HepG2 (cell line): Measurements from ENCODE around the gene MICB. TPM values are rescaled to one million over a fixed set of nuclear protein-coding genes. Genes with fewer than 3 reads are reported as not detected.

ENCODE experiments used
- ARNT2 ChIP-seq: sonication (generic); formaldehyde crosslinking; IDR thresholded peaks from 2 replicates; pipeline ENCODE4 v1.8.0; 2022; ENCODE audit warnings: mild to moderate bottlenecking, low read depth, missing genetic modification reagents, moderate library complexity
- BHLHE40 ChIP-seq: IDR thresholded peaks from 2 replicates; pipeline ENCODE4 v1.6.1; 2011; ENCODE audit warnings: low read length, improper control_type of control experiment
- EED ChIP-seq: sonication (generic); formaldehyde crosslinking; IDR thresholded peaks from 2 replicates; pipeline ENCODE4 v1.5.0; 2020; ENCODE audit warnings: mild to moderate bottlenecking, missing genetic modification reagents
- GRHL1 ChIP-seq: sonication (generic); formaldehyde crosslinking; conservative IDR thresholded peaks from 2 replicates; pipeline ENCODE4 v1.8.0; 2022; ENCODE audit warnings: missing genetic modification reagents
- GTF3A ChIP-seq: sonication (generic); formaldehyde crosslinking; conservative IDR thresholded peaks from 2 replicates; pipeline ENCODE4 v1.4.0; 2020; ENCODE audit warnings: mild to moderate bottlenecking, missing genetic modification reagents
- GZF1 ChIP-seq: sonication (generic); formaldehyde crosslinking; IDR thresholded peaks from 2 replicates; pipeline ENCODE4 v1.5.1; 2020; ENCODE audit warnings: mild to moderate bottlenecking, missing genetic modification reagents
- MTA3 ChIP-seq: sonication (generic); formaldehyde crosslinking; IDR thresholded peaks from 2 replicates; pipeline ENCODE4 v1.4.0; 2020; ENCODE audit warnings: missing genetic modification reagents
- NFE2L1 ChIP-seq: sonication (generic); formaldehyde crosslinking; IDR thresholded peaks from 2 replicates; pipeline ENCODE4 v1.4.0; 2020; ENCODE audit warnings: missing genetic modification reagents, mild to moderate bottlenecking, borderline replicate concordance
- RFX1 ChIP-seq: fragments of 450-650 bp; IDR thresholded peaks from 2 replicates; pipeline ENCODE4 v1.6.1; 2017
- RNF2 ChIP-seq: fragments of 450-650 bp; conservative IDR thresholded peaks from 2 replicates; pipeline ENCODE4 v1.6.1; 2016; ENCODE audit warnings: low read depth
- RNF219 ChIP-seq: sonication (generic); formaldehyde crosslinking; IDR thresholded peaks from 2 replicates; pipeline ENCODE4 v1.5.0; 2020; ENCODE audit warnings: mild to moderate bottlenecking, missing genetic modification reagents
- RORA ChIP-seq: sonication (generic); formaldehyde crosslinking; IDR thresholded peaks from 2 replicates; pipeline ENCODE4 v1.5.0; 2020; ENCODE audit warnings: mild to moderate bottlenecking, missing genetic modification reagents, moderate library complexity
- SOX13 ChIP-seq, 3 experiments: fragments of 450-650 bp in 1 of 3; sonication (generic) in 1 of 3; formaldehyde crosslinking in 1 of 3; IDR thresholded peaks in 2 of 3; conservative IDR thresholded peaks in 1 of 3; 2 replicates each; pipeline versions ENCODE4 v1.5.0 to v1.6.1; 2016 to 2020; ENCODE audit warnings: antibody characterized with exemption in 1 of 3, mild to moderate bottlenecking in 1 of 3, missing compliant biosample characterization in 1 of 3, missing genetic modification reagents in 1 of 3, moderate library complexity in 1 of 3
- TCF7L2 ChIP-seq: IDR thresholded peaks from 2 replicates; pipeline ENCODE4 v1.6.1; 2011; ENCODE audit warnings: mild to moderate bottlenecking, low read depth, low read length, moderate library complexity
- TRAFD1 ChIP-seq: sonication (generic); formaldehyde crosslinking; IDR thresholded peaks from 2 replicates; pipeline ENCODE4 v1.5.1; 2020; ENCODE audit warnings: missing genetic modification reagents, mild to moderate bottlenecking, borderline replicate concordance
- TRIM24 ChIP-seq: sonication (generic); formaldehyde crosslinking; IDR thresholded peaks from 2 replicates; pipeline ENCODE4 v1.8.0; 2022; ENCODE audit warnings: mild to moderate bottlenecking, missing genetic modification reagents
- ZBTB14 ChIP-seq: sonication (generic); formaldehyde crosslinking; IDR thresholded peaks from 2 replicates; pipeline ENCODE4 v1.4.0; 2020; ENCODE audit warnings: missing genetic modification reagents
- ZKSCAN1 ChIP-seq: fragments of 150-350 bp; IDR thresholded peaks from 2 replicates; pipeline ENCODE4 v1.6.1; 2014; ENCODE audit warnings: low read length
- ZNF12 ChIP-seq: sonication (generic); formaldehyde crosslinking; IDR thresholded peaks from 2 replicates; pipeline ENCODE4 v1.5.0; 2020; ENCODE audit warnings: missing genetic modification reagents
- ZNF160 ChIP-seq: sonication (generic); formaldehyde crosslinking; IDR thresholded peaks from 2 replicates; pipeline ENCODE4 v1.8.0; 2022; ENCODE audit warnings: mild to moderate bottlenecking, inconsistent platforms, missing genetic modification reagents
- polyA plus RNA-seq, 8 experiments: library from polyadenylated mRNA; depleted of rRNA in 3 of 8; stranded (reverse) in 7 of 8; unstranded in 1 of 8; fragments of >200 nt; fragmentation: Illumina TruSeq in 4 of 8; extraction: Trizol in 4 of 8; gene quantifications; 2 replicates each; pipeline versions ENCODE4 v1.2.1 to v1.2.3, GENCODE V29; 2011 to 2016; ENCODE audit warnings: low read depth in 4 of 8, missing spikeins in 1 of 8, mixed read lengths in 1 of 8; ENCODE audit not compliant: insufficient read depth in 1 of 8
- total RNA-seq, 5 experiments: library from RNA; depleted of rRNA; stranded (reverse); fragments of >200 nt; fragmentation: Illumina TruSeq; extraction: Trizol; gene quantifications; 2 replicates each; pipeline ENCODE4 v1.2.3, GENCODE V29; 2016; ENCODE audit warnings: low read depth in 1 of 5

MICB gene
- total and polyA plus RNA-seq, 2 of the 13 experiments (the other 11 are each of a cell fraction or from before 2014, with no cell fraction given) = 12.5 to 12.8 TPM

- no peak for TF ChIP-seq GRHL1 (CRISPR knock-in tag)
- TF ChIP-seq SOX13 (IDR thresholded peaks at IDR 0.05) = no peak
- TF ChIP-seq SOX13 (CRISPR knock-in tag; conservative IDR thresholded peaks at IDR 0.05 in 1 of 2, IDR thresholded peaks at IDR 0.05 in 1 of 2) = peak in 1 of 2 experiments; percentile 30; a peak in 2 of 4 replicates
- TF ChIP-seq ZNF160 (CRISPR knock-in tag) = peak; percentile 82; the same call in 1 of the 2 replicates
- no peak for TF ChIP-seq TCF7L2
- 0 out of 2 replicates have a peak, but pooled peaks have one; percentile 82 for TF ChIP-seq RNF219 (CRISPR knock-in tag)
- 0 out of 2 replicates have a peak, but pooled peaks have one; percentile 30 for TF ChIP-seq TRAFD1 (CRISPR knock-in tag)
- TF ChIP-seq GTF3A (CRISPR knock-in tag) = no peak
- peak; percentile 24 for TF ChIP-seq BHLHE40
- no peak for TF ChIP-seq MTA3 (CRISPR knock-in tag)
- TF ChIP-seq ZBTB14 = peak; percentile 12; the same call in 1 of the 2 replicates
- peak; percentile 47 for TF ChIP-seq EED (CRISPR knock-in tag)
- TF ChIP-seq RFX1 = no peak
- TF ChIP-seq GZF1 (CRISPR knock-in tag) = no peak; the same call in 1 of the 2 replicates
- peak; percentile 38; the same call in 1 of the 2 replicates for TF ChIP-seq ZNF12 (CRISPR knock-in tag)
- peak; percentile 74; the same call in 1 of the 2 replicates for TF ChIP-seq RNF2
- no peak for TF ChIP-seq RORA
- no peak for TF ChIP-seq TRIM24 (CRISPR knock-in tag)
- TF ChIP-seq NFE2L1 (CRISPR knock-in tag) = no peak
- TF ChIP-seq ARNT2 (CRISPR knock-in tag) = peak; percentile 90
- peak; percentile 62; the same call in 1 of the 2 replicates for TF ChIP-seq ZKSCAN1
Observed at GRCh38 chr6:31541658-31542521, 43.9 kb downstream of the MICB start, which contains the start of gene DDX39B (continued).
